NCI-H2107 (cell line): ENCODE data around the gene GPR22.

ENCODE experiments used
- DNase-seq: peaks from one replicate; lab custom pipeline; 2025; lab: John Stamatoyannopoulos, UW

The GPR22 gene, protein sequence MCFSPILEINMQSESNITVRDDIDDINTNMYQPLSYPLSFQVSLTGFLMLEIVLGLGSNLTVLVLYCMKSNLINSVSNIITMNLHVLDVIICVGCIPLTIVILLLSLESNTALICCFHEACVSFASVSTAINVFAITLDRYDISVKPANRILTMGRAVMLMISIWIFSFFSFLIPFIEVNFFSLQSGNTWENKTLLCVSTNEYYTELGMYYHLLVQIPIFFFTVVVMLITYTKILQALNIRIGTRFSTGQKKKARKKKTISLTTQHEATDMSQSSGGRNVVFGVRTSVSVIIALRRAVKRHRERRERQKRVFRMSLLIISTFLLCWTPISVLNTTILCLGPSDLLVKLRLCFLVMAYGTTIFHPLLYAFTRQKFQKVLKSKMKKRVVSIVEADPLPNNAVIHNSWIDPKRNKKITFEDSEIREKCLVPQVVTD

DNA sequence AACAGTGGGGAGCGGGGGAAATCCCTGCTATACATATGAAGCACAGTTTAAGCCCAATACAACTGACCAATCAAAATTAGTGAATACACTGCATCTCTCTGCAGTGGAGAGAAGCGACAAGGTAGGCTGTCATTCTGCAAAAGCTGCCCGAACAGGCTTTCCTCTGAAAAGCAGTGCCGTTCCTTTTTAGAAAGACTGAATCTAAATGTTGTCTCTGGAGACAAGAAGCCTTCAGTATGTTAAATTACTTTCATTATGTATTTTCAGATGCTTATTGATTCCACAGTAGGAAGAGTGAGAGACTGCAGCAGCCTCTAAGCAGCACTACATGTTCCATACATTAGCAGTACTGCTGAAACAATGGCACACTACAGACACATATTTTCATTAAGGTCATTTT, at the start of gene GPR22:
GPR22 (plus strand) TSS at position 129 of the 400 bp plus-strand sequence. CDS start 4,004 bp downstream, outside the sequence.
- DNase-seq: no peak

DNA sequence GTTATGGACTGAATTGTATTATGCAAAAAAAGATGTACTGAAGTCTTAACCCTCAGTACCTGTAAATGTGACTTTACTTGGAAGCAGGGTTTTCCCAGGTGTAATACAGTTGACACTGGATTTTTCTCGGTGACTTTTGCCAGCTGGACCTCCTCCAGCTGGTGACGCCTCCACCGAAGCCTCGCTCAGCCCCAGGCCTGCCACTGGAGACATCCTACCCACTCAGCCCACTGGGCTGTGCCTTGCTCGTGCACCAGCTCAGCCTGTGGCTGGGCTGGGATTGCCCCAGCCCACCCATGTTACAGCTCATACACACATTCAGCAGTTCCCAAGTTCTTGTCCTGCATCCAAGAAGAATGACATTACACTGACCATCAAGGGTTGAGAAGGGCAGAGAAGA, 42.4 kb upstream of the GPR22 start:
- no peak for DNase-seq

DNA sequence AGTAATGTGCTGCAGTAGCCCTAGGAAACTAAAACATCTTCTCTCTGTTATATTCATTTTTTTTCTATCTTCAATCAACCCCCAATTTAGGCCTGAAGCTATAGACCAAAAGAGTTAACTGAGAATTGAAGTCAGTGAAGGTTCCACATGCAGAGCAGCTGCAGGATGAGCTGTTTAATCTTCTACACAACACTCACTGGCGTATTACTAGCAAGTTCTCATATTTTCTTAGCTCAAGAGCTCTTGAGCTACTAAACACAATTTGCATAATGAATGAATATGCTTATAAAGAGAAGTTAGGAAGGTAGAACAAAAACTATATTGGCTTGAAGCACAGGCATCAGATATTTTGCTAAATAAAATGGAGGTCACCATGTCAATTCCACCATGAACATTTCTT, 41.2 kb upstream of the GPR22 start:
- no peak for DNase-seq

DNA sequence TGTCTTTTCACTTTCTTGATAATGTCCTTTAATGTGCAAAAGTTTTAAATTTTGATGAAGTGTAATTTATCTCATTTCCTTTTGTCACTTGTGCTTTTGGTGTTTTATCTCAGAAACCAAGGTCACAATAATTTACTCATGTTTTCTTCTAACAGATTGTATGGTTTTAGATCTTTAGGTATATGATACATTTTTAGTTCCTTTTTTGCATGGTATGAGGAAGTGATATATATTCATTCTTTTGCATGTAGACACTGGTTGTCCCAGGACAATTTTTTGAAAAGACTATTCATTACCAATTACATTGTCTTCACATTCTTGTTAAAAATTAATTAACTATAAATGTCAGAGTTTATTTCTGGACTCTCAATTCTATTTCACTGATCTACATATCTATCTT, 39.8 kb upstream of the GPR22 start:
- no peak for DNase-seq

DNA sequence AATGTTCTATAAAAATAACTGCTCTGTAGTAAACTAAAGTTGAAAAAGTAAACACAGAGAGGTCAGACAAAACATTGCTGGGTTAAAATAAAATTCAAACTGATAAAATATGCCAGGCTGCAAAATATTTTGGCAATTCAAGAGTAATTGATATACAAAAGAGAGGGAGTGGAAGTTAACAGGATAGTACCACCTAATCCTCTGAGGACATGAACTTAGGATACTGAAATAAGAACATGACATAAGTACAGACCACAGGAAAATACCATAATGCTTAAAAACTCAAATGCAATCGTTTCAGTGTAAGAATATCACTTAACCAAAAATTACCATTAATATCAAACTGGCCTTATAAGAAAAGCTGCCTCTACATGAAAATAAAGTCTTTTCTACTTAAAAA, 37.6 kb upstream of the GPR22 start:
- no peak for DNase-seq

DNA sequence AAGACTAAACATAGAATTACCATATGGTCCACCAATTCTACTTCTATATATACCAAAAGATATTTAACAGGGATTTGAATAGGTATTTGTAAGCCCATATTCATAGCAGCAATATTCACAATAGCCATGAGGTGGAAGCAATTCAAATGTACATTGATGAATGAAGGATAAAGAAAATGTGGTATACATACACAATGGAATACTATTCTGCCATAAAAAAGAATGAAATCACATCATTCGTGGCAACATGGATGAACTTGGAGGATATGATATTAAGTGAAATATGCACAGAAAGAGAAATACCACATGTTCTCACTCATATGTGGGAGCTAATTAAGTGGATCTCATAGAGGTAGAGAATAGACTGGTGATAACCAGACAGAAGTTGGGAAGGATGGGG, 34.1 kb upstream of the GPR22 start:
- no peak for DNase-seq

DNA sequence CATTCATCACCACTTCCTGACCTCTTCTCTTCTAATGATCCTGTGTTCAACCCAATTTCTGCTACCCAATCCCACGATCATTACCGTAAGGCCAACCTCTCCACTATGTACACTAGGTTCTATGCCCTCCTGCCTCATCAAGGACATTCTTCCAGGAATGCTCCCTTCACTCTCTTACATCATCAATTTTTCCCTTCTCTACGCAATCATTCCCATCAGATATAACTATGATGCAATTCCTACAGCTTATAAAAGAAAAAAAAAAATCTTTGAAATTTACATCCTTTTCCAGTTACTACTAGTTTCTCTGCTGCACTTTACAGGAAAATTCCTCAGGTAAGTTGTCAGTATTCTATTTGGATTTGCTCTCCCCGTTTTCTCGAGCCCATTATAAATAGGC, 30.8 kb upstream of the GPR22 start:
- DNase-seq: no peak

DNA sequence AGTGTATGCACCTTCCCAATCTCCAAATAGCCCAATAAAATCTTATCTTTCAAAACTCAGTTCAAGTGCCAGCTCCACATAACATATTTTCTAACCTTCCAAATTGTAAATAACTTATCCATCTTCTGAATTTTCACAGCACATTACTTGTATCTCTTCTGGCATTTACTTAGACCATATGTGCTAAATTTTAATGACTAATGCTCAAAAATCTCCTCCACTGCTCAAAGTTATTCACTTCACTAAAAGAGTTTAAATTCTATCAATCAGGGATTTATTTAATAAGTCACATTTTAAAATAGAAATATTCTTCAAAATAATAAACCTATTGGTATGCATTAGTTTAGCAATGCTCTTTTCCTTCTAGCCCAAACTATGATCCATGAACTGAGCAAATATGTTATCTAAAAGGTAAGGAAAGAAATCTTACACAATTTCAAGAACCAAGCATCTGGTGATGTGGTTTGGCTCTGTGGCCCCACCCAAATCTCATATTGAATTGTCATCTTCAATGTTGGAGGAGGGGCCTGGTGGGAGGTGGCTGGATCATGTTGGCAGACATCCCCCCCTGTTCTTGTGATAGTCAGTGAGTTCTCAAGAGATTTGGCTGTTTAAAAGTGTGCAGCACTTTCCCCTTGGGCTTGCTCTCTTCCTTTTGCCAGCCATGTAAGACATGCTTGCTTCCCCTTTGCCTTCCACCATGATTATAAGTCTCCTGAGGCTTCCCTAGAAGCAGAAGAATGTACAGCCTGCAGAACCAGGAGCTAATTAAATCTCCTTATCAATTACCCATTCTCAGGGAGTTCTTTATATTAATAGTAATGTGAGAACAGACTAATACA, 28.1 kb upstream of the GPR22 start:
- DNase-seq: no peak

DNA sequence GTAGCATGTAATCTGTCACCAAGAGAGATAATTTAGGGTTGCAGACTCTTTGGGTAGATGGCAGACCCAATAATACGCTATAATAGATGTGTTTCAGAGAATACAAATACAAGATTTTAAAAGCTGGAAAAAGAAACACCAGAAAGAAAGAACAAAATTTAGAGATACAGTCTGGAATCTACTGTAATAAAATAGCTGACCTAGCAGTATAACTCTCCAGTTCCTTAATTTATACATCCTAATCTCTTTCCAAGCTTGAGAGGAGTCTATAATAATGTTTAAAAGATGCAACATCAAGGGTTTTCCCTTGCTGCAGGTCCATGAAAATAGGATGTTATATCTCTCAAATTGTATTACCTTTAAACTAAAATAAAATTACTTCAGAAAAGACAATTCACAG, 27.2 kb upstream of the GPR22 start:
- DNase-seq: no peak

DNA sequence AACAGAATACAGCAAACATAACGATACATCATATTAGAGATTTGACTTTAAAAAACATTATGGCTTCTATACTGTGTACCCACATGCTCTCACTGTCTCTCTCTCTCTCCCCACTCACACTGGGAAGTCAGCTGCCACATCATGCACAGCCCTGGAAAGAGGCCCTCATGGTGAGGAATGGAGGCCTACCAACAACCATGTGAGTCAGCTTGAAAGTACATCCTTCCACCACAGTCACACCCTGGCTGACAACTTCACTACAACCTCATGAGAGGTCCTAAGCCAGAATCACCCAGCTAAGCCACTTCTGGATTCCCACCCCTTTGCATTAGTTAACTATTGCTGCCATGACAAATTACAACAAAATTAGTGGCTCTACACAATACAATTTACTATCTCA, 23.3 kb upstream of the GPR22 start:
- DNase-seq: no peak

DNA sequence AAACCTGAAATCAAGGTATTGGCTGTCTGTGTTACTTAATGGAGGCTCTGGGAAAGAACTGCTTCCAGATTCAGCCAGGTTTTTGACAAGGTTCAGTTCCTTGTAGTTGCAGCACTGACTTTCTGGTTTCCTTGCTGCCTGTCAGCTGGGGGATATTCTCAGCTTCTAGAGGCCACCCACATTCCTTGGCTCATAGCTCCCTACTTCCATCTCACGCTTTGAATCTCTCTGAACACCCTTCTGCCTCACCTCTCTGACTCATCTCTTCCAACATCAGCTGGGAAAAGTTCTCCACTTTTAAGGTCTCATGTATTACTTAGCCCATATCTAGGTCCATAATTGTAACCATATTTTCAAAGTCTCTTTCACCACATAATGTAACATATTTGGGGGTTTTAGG, 22.9 kb upstream of the GPR22 start:
- no peak for DNase-seq

DNA sequence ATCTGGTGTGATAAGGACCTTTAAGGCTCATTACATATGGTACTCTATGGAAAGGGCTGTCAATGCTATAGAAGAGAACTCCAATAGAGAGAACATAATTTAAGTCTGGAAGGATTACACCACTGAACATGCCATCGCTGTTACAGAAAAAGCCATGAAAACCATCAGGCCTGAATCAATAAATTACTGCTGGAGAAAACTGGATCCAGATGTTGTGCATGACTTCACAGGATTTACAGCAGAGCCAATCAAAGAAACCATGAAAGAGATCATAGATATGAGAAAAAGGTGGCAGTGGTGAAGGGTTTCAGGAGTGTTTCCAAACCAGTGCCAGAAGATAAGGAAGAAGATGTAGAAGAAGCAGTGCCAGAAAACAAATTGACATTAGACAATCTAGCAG, 18.9 kb upstream of the GPR22 start:
- no peak for DNase-seq

DNA sequence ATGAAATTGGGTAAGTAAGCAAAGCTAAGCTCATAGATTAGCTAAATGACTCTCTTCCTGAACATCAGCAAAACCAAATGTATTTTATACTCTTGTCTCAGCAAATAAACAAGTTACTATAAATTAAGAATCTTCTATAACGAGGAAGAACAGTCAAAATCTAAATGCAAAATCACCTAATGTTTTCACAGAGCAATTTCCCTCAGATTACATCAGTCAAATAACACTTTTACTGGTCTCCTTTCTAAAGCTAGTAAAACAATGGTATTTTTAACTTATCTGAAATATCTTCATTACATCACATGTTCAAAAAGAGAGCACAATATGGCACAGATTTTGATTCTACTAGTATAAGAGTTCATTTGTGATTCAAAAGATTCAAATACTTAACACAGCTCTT, 16.5 kb upstream of the GPR22 start:
- DNase-seq: no peak

DNA sequence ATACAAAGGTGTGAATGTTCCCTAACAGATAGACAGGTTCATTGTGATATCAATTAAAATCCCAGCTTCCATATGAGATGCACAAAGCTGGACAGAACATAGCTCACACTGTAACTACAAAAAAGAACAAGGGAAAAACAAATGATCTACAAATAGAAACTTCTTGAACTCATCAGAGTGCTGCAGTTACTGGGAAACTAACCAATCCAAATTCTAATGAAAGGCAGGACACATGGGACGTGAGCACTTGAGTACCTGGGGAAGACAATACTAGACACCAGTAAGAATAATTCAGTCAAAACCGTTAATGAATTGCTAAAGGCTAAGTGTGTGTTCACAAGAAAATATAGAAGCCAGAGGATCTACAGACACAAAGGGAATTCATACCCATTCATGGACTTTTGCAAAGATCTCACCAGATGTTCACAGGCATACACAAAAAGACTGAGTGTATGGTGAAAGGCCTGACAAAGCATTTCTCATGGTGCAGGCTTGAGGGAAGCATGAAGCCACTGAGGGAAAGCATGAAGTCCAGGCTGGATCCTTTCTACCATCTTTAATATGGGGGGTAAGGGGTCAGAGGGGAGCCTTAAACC, 7.8 kb upstream of the GPR22 start:
- no peak for DNase-seq

DNA sequence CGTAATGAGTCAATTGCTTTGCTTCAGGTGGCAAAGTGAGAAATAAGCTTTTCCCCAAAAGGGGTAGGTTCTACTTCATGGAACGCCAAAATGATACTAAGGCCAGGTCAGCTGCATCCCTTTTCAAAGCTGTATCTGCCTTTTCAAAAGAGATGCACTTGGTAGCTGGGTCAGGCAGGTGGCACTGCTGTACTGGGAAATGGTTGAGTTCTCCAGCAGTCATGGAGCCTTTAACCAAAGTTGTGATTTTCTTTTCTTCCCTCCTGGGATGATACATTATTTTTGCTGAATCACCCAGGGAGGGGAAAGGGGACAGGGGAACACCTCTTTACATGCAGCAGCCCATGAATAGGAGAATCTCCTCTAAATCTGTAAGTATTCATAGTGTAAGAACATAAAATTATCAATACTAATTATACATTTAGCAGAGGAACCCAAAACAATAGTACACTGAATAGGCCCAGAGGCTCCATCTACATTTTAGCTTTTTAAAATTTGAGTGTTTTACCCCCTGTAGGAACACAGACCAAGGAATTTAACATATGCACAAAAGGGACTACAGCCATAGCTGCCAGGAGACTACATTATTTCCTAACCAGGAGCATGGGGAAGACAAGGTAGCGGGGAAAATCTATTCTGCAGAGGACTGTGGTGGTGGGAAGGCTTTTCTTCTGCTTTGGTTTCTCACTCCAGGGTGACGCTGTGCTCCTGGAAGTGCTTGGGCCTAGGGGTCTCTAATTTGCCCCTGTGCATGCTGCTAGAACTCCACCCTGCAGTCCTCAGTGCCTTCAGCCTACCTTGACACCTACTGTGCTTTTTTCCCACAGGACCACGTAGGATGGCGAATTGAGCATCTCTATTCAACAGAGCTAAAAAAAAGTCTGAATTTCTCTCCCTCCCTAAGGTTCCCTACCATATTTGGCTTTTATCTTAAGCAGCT, 6.4 kb upstream of the GPR22 start:
- peak; percentile 26 for DNase-seq

DNA sequence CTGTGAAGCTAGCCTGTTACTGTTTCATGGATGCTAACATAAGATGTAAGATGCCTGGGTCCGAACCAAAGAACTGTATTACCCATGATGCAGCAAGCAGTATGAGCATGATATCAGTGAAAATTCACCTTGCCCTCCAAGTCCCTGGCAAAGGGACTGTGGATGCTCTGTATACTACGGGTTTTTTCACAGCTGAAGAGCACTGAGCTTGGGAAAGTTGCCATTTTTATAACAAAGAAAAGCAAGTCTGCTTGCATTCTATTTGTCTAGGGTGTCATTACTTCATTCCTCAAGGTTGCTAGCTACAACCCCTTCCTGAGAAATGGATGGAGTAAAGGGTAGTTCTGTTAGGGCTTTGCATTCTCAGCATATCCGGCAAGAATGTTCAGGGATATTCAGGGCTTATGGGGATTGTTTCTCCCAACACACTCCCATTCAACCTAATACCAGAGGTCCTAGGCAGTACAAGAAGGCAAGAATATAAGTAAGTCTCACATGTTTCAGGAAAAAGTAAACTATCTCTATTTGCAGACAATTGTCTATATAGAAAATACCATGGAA, 5.1 kb upstream of the GPR22 start:
- DNase-seq: no peak

DNA sequence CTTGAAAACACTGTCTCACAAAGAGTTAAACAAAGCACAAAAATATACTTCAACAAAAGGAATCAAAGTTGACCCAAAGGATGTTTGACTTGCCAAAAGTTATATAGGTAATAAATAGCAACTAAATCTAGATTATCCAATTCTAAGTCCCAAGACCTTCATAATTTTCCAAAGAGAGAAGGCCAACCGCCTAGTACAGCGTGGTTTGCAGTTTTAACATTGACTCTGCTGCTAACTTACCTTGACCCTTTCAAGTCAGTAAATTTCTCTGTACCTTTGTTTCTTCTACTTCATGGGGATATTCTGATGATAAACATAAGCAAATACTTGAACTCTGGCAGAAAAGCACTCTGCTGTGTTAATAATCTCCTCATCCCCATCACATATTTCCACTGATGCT, 1.9 kb upstream of the GPR22 start:
- DNase-seq: no peak

DNA sequence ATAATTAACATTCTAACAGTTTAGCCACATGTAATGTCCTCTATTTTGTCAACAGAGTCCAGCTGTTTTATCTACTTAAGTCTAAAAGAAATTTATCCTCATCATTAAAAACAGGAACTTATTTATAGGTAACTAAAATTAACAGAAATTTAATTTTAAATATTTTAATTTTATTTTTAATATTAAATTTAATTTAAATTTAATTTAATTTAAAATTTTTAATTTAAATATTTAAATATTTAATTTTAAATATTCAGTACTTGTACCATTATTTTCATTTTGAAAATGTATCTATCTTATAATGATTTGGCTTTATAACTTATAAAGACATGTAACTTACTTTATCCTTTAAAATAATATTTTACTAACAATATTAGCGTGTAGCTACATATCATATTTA, 1.0 kb upstream of the GPR22 start:
- no peak for DNase-seq

DNA sequence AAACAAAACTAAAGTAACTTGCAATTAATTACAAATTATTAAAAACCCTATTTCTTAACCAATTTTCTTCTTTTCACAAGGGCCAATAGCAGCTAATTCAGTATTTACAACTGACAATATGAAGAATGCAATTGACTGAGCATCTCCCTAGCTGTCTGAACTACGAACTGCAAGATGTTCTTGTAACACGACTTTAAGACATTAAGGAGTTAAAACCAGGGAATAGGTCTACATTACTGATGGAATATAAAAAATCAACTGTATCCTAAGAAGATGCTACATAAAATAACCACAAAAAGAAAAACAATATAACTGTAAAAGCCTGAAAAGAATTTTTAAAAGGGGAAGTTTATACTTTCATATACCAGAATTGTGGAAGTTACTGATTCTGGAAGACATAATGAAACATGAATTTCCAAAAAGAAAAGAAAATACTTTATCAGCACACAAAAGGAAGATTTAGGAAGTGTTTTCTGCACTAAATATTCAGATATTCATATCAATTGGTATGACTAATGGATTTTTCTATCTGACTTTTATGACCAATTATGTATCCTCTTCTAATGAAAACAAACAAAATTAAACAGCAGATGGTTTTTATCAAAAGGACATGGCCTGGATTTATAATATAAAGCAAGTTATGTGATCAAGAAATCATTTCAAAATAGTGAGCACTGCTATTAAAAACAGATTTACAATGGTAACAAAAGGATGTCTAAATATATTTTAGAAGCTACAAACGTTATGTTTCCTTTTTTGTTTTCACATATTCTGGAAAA, 1.6 kb downstream of the GPR22 start:
- no peak for DNase-seq

DNA sequence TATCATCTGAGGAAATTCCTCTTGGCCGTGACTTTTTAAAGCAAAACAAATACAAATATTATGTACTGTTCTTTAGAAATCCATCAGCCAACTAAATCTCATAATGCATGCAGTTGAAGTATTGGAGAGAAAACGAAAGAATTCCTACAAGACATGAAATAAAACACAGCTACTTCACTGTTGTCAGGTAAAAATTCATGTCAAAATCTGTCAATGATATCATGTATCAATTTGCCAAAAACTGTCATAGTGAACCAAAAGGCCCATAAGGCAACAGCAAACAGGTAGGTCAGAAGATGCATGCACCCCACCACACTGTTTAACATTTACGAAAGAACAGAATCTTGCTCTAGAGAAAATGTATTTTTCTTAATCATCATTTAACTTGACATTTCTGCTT, 2.3 kb downstream of the GPR22 start:
- DNase-seq: no peak

DNA sequence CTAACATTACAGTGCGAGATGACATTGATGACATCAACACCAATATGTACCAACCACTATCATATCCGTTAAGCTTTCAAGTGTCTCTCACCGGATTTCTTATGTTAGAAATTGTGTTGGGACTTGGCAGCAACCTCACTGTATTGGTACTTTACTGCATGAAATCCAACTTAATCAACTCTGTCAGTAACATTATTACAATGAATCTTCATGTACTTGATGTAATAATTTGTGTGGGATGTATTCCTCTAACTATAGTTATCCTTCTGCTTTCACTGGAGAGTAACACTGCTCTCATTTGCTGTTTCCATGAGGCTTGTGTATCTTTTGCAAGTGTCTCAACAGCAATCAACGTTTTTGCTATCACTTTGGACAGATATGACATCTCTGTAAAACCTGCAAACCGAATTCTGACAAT, 4.3 kb downstream of the GPR22 start:
- no peak for DNase-seq
